HepG2 (cell line): ENCODE results near the gene PRICKLE2. TPM values are rescaled to one million over a fixed set of nuclear protein-coding genes. Genes with fewer than 3 reads are reported as not detected.

ENCODE experiments used
- ATAC-seq: fragments of 200-7000 bp; cut with Tn5 transposase; 3 replicates; pipeline ENCODE4 v1.9.1; 2020; ENCODE audit warnings: mild to moderate bottlenecking, moderate library complexity
- BruUV-seq: library from RNA; stranded (reverse); fragments of 400-500 nt; replicated peaks from 2 replicates; lab custom pipeline; 2021; lab: Mats Ljungman, UMichigan
- CTCF ChIA-PET: fragments of 300-600 bp; formaldehyde crosslinking; extraction: SDS; loops from one replicate; lab custom pipeline; 2021; ENCODE audit warnings: low total read pairs, inconsistent platforms, low intra/inter-chr PET ratio; lab: Yijun Ruan, JAX
- POLR2A ChIA-PET: fragments of 350-600 bp; sonication (Branson Sonifier 250); formaldehyde crosslinking; loops from one replicate; lab custom pipeline; 2020; ENCODE audit warnings: antibody characterized with exemption, inconsistent platforms; lab: Yijun Ruan, JAX
- DNase-seq: peaks from one replicate; pipeline ENCODE4 v3.0.0-alpha.2; 2015; ENCODE audit warnings: low spot score
- FAIRE-seq: peaks from 3 replicates; lab custom pipeline; 2011; peaks lifted over from hg19 to GRCh38; lab: Jason Lieb, UNC
- H2AFZ ChIP-seq: one replicate; pipeline ENCODE4 v1.6.1; 2011; ENCODE audit warnings: low read length, inconsistent platforms
- H3K27ac ChIP-seq: fragments of 300-600 bp; 3 replicates; pipeline ENCODE4 v1.8.0; 2011; ENCODE audit warnings: mixed run types, mild to moderate bottlenecking, mixed read lengths, low read length, inconsistent platforms; ENCODE audit not compliant: insufficient read depth; ENCODE audit errors: extremely low read length
- H3K27me3 ChIP-seq, 2 experiments: fragments of 200-600 bp in 1 of 2; 2 replicates in 1 of 2; 3 replicates in 1 of 2; pipeline versions ENCODE4 v1.6.0 to v1.8.0; 2011; ENCODE audit warnings: low read length in 2 of 2, mild to moderate bottlenecking in 2 of 2, moderate library complexity in 2 of 2, inconsistent platforms in 1 of 2; ENCODE audit not compliant: insufficient read depth in 2 of 2, control insufficient read depth in 1 of 2
- H3K36me3 ChIP-seq, 2 experiments: fragments of 200-600 bp in 1 of 2; replicated peaks in 1 of 2; 2 replicates in 1 of 2; 3 replicates in 1 of 2; pipeline versions ENCODE4 v1.5.1 to v1.8.0; 2011; ENCODE audit warnings: low read length in 2 of 2, inconsistent platforms in 1 of 2; ENCODE audit not compliant: insufficient read depth in 2 of 2, control insufficient read depth in 1 of 2
- H3K4me1 ChIP-seq: 2 replicates; pipeline ENCODE4 v1.5.1; 2012; ENCODE audit warnings: low read length, inconsistent platforms; ENCODE audit not compliant: insufficient read depth
- H3K4me2 ChIP-seq: 2 replicates; pipeline ENCODE4 v1.6.0; 2011; ENCODE audit warnings: low read depth, low read length, inconsistent platforms
- H3K4me3 ChIP-seq, 3 experiments: fragments of 200-600 bp in 1 of 3; sonication (generic), shearing (Covaris generic) in 1 of 3; replicated peaks in 1 of 3; 2 replicates each; pipeline ENCODE4 v1.5.1; 2011 to 2016; ENCODE audit warnings: low read length in 3 of 3, inconsistent platforms in 2 of 3, low read depth in 2 of 3, mild to moderate bottlenecking in 2 of 3, control low read depth in 1 of 3, mixed read lengths in 1 of 3; ENCODE audit not compliant: insufficient read depth in 1 of 3
- H3K79me2 ChIP-seq: one replicate; pipeline ENCODE4 v1.6.1; 2011; ENCODE audit warnings: low read length, inconsistent platforms; ENCODE audit not compliant: insufficient read depth
- H3K9ac ChIP-seq: 2 replicates; pipeline ENCODE4 v1.6.0; 2011; ENCODE audit warnings: mild to moderate bottlenecking, low read depth, low read length, inconsistent platforms; ENCODE audit not compliant: insufficient read depth
- H3K9me3 ChIP-seq: 2 replicates; pipeline ENCODE4 v1.5.1; 2012; ENCODE audit warnings: mild to moderate bottlenecking, low read length
- H4K20me1 ChIP-seq: 2 replicates; pipeline ENCODE4 v1.6.0; 2011; ENCODE audit warnings: inconsistent platforms, mild to moderate bottlenecking, low read length, moderate library complexity; ENCODE audit not compliant: insufficient read depth
- DNMT1 ChIP-seq: sonication (generic); formaldehyde crosslinking; IDR thresholded peaks from 2 replicates; pipeline ENCODE4 v1.5.1; 2020; ENCODE audit warnings: mild to moderate bottlenecking, missing genetic modification reagents
- FIP1L1 ChIP-seq: fragments of 200-400 bp; formaldehyde crosslinking; IDR thresholded peaks from 2 replicates; pipeline ENCODE4 v1.6.1; 2018; ENCODE audit warnings: low read depth, mild to moderate bottlenecking, low read length, moderate library complexity, borderline replicate concordance; ENCODE audit not compliant: insufficient read depth
- GMEB1 ChIP-seq: sonication (generic); formaldehyde crosslinking; IDR thresholded peaks from 2 replicates; pipeline ENCODE4 v1.5.1; 2020; ENCODE audit warnings: missing genetic modification reagents, mild to moderate bottlenecking, borderline replicate concordance
- RARG ChIP-seq: sonication (generic); formaldehyde crosslinking; IDR thresholded peaks from 2 replicates; pipeline ENCODE4 v1.4.0; 2020; ENCODE audit warnings: low read depth, mild to moderate bottlenecking, missing genetic modification reagents
- REXO4 ChIP-seq: sonication (generic); formaldehyde crosslinking; IDR thresholded peaks from 2 replicates; pipeline ENCODE4 v1.8.0; 2022; ENCODE audit warnings: missing genetic modification reagents, mild to moderate bottlenecking, borderline replicate concordance
- SMC3 ChIP-seq: IDR thresholded peaks from 2 replicates; pipeline ENCODE4 v1.6.1; 2011; ENCODE audit warnings: low read length, improper control_type of control experiment
- TEAD2 ChIP-seq: sonication (generic); formaldehyde crosslinking; IDR thresholded peaks from 2 replicates; pipeline ENCODE4 v1.9.0; 2021; ENCODE audit warnings: missing genetic modification reagents
- ZBTB20 ChIP-seq: sonication (generic); formaldehyde crosslinking; IDR thresholded peaks from 2 replicates; pipeline ENCODE4 v1.8.1; 2023; ENCODE audit warnings: missing genetic modification reagents, low read depth, mild to moderate bottlenecking, borderline replicate concordance
- ZNF790 ChIP-seq: sonication (generic); formaldehyde crosslinking; IDR thresholded peaks from 2 replicates; pipeline ENCODE4 v1.8.0; 2022; ENCODE audit warnings: missing genetic modification reagents, mild to moderate bottlenecking, borderline replicate concordance
- WGBS: methylation state at CpG from one replicate; pipeline ENCODE4 v1.1.6; 2017; ENCODE audit warnings: low lambda C conversion rate; 5-methylcytosine and 5-hydroxymethylcytosine counted together
- in situ Hi-C: cut with HindIII; loops from 2 replicates; pipeline ENCODE4 v1.10.0; 2017; ENCODE audit warnings: low pct_unique_long_range_greater_than_20kb; ENCODE audit not compliant: extremely low pct_ligation_motif_present
- intact Hi-C: fragments of 100-400 bp; cut with micrococcal nuclease; formaldehyde crosslinking; loops from one replicate; pipeline ENCODE4 v1.10.0; 2022; ENCODE audit not compliant: unreplicated experiment
- polyA plus RNA-seq, 8 experiments: library from polyadenylated mRNA; depleted of rRNA in 3 of 8; stranded (reverse) in 7 of 8; unstranded in 1 of 8; fragments of >200 nt; fragmentation: Illumina TruSeq in 4 of 8; extraction: Trizol in 4 of 8; gene quantifications; 2 replicates each; pipeline versions ENCODE4 v1.2.1 to v1.2.3, GENCODE V29; 2011 to 2016; ENCODE audit warnings: low read depth in 4 of 8, missing spikeins in 1 of 8, mixed read lengths in 1 of 8; ENCODE audit not compliant: insufficient read depth in 1 of 8
- total RNA-seq, 5 experiments: library from RNA; depleted of rRNA; stranded (reverse); fragments of >200 nt; fragmentation: Illumina TruSeq; extraction: Trizol; gene quantifications; 2 replicates each; pipeline ENCODE4 v1.2.3, GENCODE V29; 2016; ENCODE audit warnings: low read depth in 1 of 5

Gene PRICKLE2
- total and polyA plus RNA-seq, 2 of the 13 experiments (the other 11 are each of a cell fraction or from before 2014, with no cell fraction given): 0.01 to 0.07 TPM

GRCh38 chr3:64216274-64217147 lies 8.8 kb downstream of the PRICKLE2 start:
- Histone ChIP-seq H2AFZ (no peak overlapping the region), H3K27me3 (no peaks in the 10 kb centered on the region), H3K9me3 (no peaks in the 10 kb centered on the region), H4K20me1 (no peaks in the 10 kb centered on the region), H3K4me1 (no peaks in the 10 kb centered on the region), H3K79me2 (no peaks in the 10 kb centered on the region), H3K4me3 (no peak overlapping the region), H3K27ac (no peak overlapping the region), H3K9ac (no peak overlapping the region), H3K4me2 (no peak overlapping the region), H3K36me3 (no peaks in the 10 kb centered on the region)
- intact Hi-C loops: no loop called here
- DNase-seq: no peak
- POLR2A ChIA-PET: no interaction called here
- in situ Hi-C loops: no loop called here
- no peak for ATAC-seq
- no TSS peak for BruUV-seq
- WGBS: 51% methylated on average over 10 of the region's 10 CpGs
- CTCF ChIA-PET: no interaction called here
- no peak for TF ChIP-seq RARG (CRISPR knock-in tag)
- TF ChIP-seq GMEB1: no peak
- no peak for TF ChIP-seq ZBTB20 (CRISPR knock-in tag)
- TF ChIP-seq SMC3: no peak
- TF ChIP-seq FIP1L1: no peak
- no peak for TF ChIP-seq ZNF790
- TF ChIP-seq TEAD2 (CRISPR knock-in tag): no peak
- no peak for TF ChIP-seq REXO4
- no peak for TF ChIP-seq DNMT1
- no peak for FAIRE-seq
